Left ventricle myocardium superior (tissue), 1 donor: ENCODE results near the gene PLPPR5. TPM values are rescaled to one million over a fixed set of nuclear protein-coding genes. Genes with fewer than 3 reads are reported as not detected.
"Not testable (repeated sequence)": the region's sequence is repeated elsewhere in the genome, so short reads cannot be mapped to it uniquely, and the experiment has no call there.

Source experiments
- ATAC-seq: fragments of 200-7000 bp; cut with Tn5 transposase; one replicate; pipeline ENCODE4 v1.9.1; 2020; ENCODE audit warnings: mild to moderate bottlenecking, moderate library complexity
- DNase-seq: peaks from one replicate; pipeline ENCODE4 v3.0.0-alpha.2; 2020
- intact Hi-C: fragments of 100-400 bp; cut with micrococcal nuclease; formaldehyde crosslinking; loops from one replicate; pipeline ENCODE4 v1.11.0; 2022
- total RNA-seq: library from RNA; stranded (reverse); fragmentation: NEBNext Ultra II Directional; extraction: Animal tissue kit (Norgen Biotek cat#: 25700); gene quantifications from one replicate; pipeline ENCODE4 v1.2.1, GENCODE V29; 2021
- donor health status: DM: no; HTN: yes; CAD: no; lungs with severe emphysema.

PLPPR5 gene
- total RNA-seq, 1 donor from 2014 or later: not detected

DNA sequence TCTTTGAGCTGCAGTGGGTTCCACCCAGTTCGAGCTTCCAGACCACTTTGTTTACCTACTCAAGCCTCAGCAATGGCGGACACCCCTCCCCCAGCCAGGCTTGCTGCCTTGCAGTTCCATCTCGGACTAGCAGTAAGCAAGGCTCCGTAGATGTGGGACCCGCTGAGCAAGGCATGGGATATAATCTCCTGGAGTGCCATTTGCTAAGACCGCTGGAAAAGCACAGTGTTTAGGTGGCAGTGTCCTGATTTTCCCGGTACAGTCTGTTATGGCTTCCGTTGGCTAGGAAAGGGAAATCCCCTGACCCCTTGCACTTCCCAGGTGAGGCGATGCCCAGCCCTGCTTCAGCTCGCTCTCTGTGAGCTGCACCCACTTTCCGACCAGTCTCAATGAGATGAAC is 123.4 kb downstream of the PLPPR5 start:
- ATAC-seq, intact Hi-C loops, DNase-seq: not testable (repeated sequence)

GRCh38 chr1:98874828-98875227 is 129.8 kb downstream of the PLPPR5 start:
- DNase-seq (no peak), ATAC-seq (no peak)
- intact Hi-C loops: no loop called here

DNA sequence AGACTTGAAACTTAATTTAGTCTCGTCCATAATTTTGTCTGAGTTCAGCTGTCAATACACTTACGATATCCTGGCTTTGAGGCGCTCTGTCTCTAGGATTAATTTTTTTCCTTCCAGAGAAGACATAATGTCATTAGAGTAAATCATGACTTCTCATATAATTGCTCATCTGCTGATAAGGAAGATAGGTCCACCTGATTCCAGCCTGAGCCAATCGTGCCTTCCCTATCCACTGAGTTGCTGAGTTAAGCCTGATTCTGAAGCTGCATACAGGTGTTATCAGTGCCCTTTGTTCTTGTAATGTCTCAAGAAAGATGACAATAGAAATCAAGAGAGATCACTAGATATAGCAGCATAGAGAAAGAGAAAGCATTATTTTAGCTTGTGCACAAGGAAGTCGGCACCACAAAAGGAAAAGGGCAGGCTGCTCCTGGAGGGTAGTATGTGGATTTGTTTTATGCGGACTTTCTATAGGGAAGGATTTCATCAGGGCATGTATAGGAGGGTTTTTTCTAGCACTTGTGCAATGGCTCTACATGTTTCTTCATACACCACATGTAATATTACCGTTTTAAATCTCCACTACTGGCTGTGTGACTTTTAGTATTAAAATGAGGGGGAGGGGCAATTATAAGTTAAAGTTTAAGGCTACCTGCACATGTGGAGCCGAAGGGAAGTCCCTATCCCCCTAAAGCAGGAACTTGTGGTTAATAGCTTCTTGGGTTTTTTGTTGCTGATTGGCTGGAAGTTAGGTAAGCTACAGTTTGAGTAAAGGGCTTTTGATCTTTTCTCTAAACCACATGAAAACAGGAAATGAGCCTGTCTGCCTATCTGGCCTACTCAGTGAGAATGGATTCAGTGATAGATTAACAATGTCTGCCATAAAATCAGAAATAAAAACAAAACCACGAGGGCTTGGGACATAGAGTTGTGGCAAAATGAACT is 133.4 kb downstream of the PLPPR5 start:
- ATAC-seq: no peak
- intact Hi-C loops: no loop called here
- no peak for DNase-seq

DNA sequence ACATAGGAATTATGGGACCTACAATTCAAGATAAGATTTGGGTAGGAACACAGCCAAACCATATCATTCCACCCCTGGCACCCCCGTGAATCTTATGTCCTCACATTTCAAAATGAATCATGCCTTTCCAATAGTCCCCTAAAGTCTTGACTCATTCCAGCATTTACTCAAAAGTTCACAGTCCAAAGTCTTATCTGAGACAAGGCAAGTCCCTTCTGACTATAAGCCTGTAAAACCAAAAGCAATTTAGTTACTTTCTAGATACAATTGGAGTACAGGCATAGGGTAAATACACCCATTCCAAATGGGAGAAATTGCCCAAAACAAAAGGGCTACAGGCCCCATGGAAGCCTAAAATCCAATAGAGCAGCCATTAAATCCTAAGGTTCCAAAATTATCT is 138.9 kb downstream of the PLPPR5 start:
- DNase-seq (no peak), ATAC-seq (no peak)
- intact Hi-C loops: no loop called here

- intact Hi-C loops: no loop called here
- no peak for ATAC-seq
- no peak for DNase-seq
Measured at GRCh38 chr1:98860329-98860728, 144.3 kb downstream of the PLPPR5 start.

DNA sequence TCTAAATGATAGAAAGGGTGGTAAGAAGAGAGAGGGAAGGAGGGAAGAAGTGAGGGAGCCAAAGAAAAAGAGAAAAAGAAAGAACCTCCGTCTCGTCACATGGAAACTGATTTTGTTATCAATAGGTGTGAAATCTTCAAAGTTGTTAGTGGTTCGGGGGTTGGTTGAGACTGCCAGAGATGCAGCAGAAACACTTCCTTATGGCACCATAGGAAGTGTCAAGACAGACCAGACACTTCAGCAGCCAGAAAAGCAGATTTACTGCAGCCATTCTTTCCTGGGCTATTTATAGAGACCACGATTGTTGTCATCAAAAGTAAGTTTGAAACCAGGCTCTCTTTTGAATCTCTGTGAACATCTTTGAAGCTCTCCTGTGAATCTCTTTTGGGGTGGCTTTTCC is 150.5 kb downstream of the PLPPR5 start:
- DNase-seq (no peak), ATAC-seq (no peak)
- intact Hi-C loops: no loop called here

DNA sequence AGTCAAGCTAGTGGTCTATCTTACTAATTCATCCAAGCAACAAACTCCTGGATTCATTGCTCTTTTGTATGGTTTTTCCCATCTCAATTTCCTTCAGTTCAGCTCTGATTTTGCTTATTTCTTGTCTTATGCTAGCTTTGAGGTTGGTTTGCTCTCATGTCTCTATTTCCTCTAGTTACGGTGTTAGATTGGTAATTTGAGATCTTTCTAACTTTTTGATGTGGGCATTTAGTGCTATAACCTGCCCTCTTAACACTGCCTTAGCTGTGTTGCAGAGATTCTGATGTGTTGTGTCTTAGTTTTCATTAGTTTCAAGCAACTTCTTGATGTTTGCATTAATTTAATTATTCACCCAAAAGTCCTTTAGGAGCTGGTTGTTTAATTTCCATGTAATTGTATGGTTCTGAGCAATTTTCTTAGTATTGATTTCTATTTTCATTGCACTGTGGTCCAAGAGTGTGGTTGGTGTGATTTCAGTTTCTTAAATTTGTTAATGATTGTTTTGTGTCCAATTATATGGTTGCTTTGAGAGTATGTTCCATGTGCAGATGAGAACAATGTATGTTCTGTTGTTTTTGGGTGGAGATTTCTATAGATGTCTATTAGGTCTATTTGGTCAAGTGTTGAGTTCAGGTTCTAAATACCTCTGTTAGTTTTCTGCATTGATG is 154.6 kb downstream of the PLPPR5 start:
- intact Hi-C loops: no loop called here
- DNase-seq: no peak
- no peak for ATAC-seq

GRCh38 chr1:98842241-98842640 is 162.4 kb downstream of the PLPPR5 start:
- intact Hi-C loops: no loop called here
- no peak for ATAC-seq
- DNase-seq: no peak
